ENCODE measurements around the gene ERGIC1. TPM values are rescaled to one million over a fixed set of nuclear protein-coding genes. Genes with fewer than 3 reads are reported as not detected.
"Not testable (repeated sequence)": the region's sequence is repeated elsewhere in the genome, so short reads cannot be mapped to it uniquely, and the experiment has no call there.

Gene ERGIC1
- total RNA-seq, 1 donor from 2014 or later: 44.0 TPM

GRCh38 chr5:172862165-172862801 lies 28.2 kb downstream of the ERGIC1 start:
- intact Hi-C loops (cut with micrococcal nuclease): no loop called here

GRCh38 chr5:172864171-172864570 lies 30.1 kb downstream of the ERGIC1 start:
- intact Hi-C loops (cut with micrococcal nuclease): not testable (repeated sequence)

- intact Hi-C loops (cut with micrococcal nuclease): no loop called here
Observed at GRCh38 chr5:172864747-172865146, 30.7 kb downstream of the ERGIC1 start.

- intact Hi-C loops (cut with micrococcal nuclease): no loop called here
Observed at GRCh38 chr5:172866378-172866777, 32.3 kb downstream of the ERGIC1 start.

- intact Hi-C loops (cut with micrococcal nuclease): no loop called here
Observed at GRCh38 chr5:172866802-172867748, 33.0 kb downstream of the ERGIC1 start.

GRCh38 chr5:172867761-172868435 lies 33.8 kb downstream of the ERGIC1 start:
- intact Hi-C loops (cut with micrococcal nuclease): no loop called here

GRCh38 chr5:172868436-172868923 lies 34.4 kb downstream of the ERGIC1 start:
- intact Hi-C loops (cut with micrococcal nuclease): no loop called here

GRCh38 chr5:172868924-172869591 lies 35.0 kb downstream of the ERGIC1 start:
- intact Hi-C loops (cut with micrococcal nuclease): no loop called here

- intact Hi-C loops (cut with micrococcal nuclease): no loop called here
Observed at GRCh38 chr5:172869691-172870090, 35.6 kb downstream of the ERGIC1 start.

- intact Hi-C loops (cut with micrococcal nuclease): no loop called here
Observed at GRCh38 chr5:172870291-172870714, 36.3 kb downstream of the ERGIC1 start.

- intact Hi-C loops (cut with micrococcal nuclease): loop anchor here (1.0 kb wide), 1 partner anchor 47 kb away; no protein-coding TSS in a partner anchor
Observed at GRCh38 chr5:172870715-172871461, 36.8 kb downstream of the ERGIC1 start.

GRCh38 chr5:172871536-172871935 lies 37.5 kb downstream of the ERGIC1 start:
- intact Hi-C loops (cut with micrococcal nuclease): loop anchor here (1.0 kb wide), 1 partner anchor 47 kb away; no protein-coding TSS in a partner anchor

GRCh38 chr5:172871982-172872381 lies 37.9 kb downstream of the ERGIC1 start:
- intact Hi-C loops (cut with micrococcal nuclease): loop anchor here (1.0 kb wide), 1 partner anchor 48 kb away; no protein-coding TSS in a partner anchor

GRCh38 chr5:172872997-172873491 lies 39.0 kb downstream of the ERGIC1 start:
- intact Hi-C loops (cut with micrococcal nuclease): no loop called here

GRCh38 chr5:172873513-172873912 lies 39.5 kb downstream of the ERGIC1 start:
- intact Hi-C loops (cut with micrococcal nuclease): no loop called here

- intact Hi-C loops (cut with micrococcal nuclease): no loop called here
Observed at GRCh38 chr5:172874647-172875504, 40.8 kb downstream of the ERGIC1 start.

GRCh38 chr5:172875505-172876279 lies 41.6 kb downstream of the ERGIC1 start:
- intact Hi-C loops (cut with micrococcal nuclease): no loop called here

- intact Hi-C loops (cut with micrococcal nuclease): no loop called here
Observed at GRCh38 chr5:172876578-172876977, 42.5 kb downstream of the ERGIC1 start.

Data from T-helper 1 cell treated with Interleukin-12 subunit alpha and Interleukin-12 subunit beta and Interleukin-4 antibody, amounts not matched to agents 30 ng/mL and 1 ng/mL, for 36 hours (primary cell).